Kidney capillary endothelial cell (primary cell): Measurements from ENCODE around the gene TBXAS1.
"Not testable (repeated sequence)": the region's sequence is repeated elsewhere in the genome, so short reads cannot be mapped to it uniquely, and the experiment has no call there.

ENCODE experiments used
- DNase-seq: peaks from one replicate; pipeline ENCODE4 v3.0.0-alpha.2; 2018; ENCODE audit warnings: low spot score

The TBXAS1 gene

GRCh38 chr7:139889186-139889871 is 60.3 kb downstream of the TBXAS1 start:
- no peak for DNase-seq

- DNase-seq: no peak
Measured at GRCh38 chr7:139893461-139893860, 64.4 kb downstream of the TBXAS1 start.

- no peak for DNase-seq
Measured at GRCh38 chr7:139893999-139894398, 64.9 kb downstream of the TBXAS1 start.

GRCh38 chr7:139895141-139895829 is 66.2 kb downstream of the TBXAS1 start:
- no peak for DNase-seq

GRCh38 chr7:139896288-139896687 is 67.2 kb downstream of the TBXAS1 start:
- DNase-seq: no peak

- DNase-seq: no peak
Measured at GRCh38 chr7:139896831-139897230, 67.8 kb downstream of the TBXAS1 start.

- DNase-seq: no peak
Measured at GRCh38 chr7:139897422-139898090, 68.5 kb downstream of the TBXAS1 start.

- no peak for DNase-seq
Measured at GRCh38 chr7:139898483-139898882, 69.4 kb downstream of the TBXAS1 start.

GRCh38 chr7:139899328-139899955 is 70.4 kb downstream of the TBXAS1 start:
- no peak for DNase-seq

GRCh38 chr7:139900326-139900725 is 71.3 kb downstream of the TBXAS1 start:
- DNase-seq: no peak

GRCh38 chr7:139901056-139901795 is 72.2 kb downstream of the TBXAS1 start:
- DNase-seq: no peak

GRCh38 chr7:139901901-139902300 is 72.8 kb downstream of the TBXAS1 start:
- no peak for DNase-seq

GRCh38 chr7:139902436-139903102 is 73.5 kb downstream of the TBXAS1 start:
- DNase-seq: no peak

GRCh38 chr7:139903103-139903477 is 74.0 kb downstream of the TBXAS1 start:
- not testable (repeated sequence) for DNase-seq

GRCh38 chr7:139906879-139907278 is 77.8 kb downstream of the TBXAS1 start:
- DNase-seq: no peak

- DNase-seq: no peak
Measured at GRCh38 chr7:139908792-139909191, 79.7 kb downstream of the TBXAS1 start.

- no peak for DNase-seq
Measured at GRCh38 chr7:139909379-139910050, 80.5 kb downstream of the TBXAS1 start.

- DNase-seq: no peak
Measured at GRCh38 chr7:139913021-139913844, 84.2 kb downstream of the TBXAS1 start.

- DNase-seq: no peak
Measured at GRCh38 chr7:139913845-139914135, 84.7 kb downstream of the TBXAS1 start.
